DLD1 (cell line): Measurements from ENCODE around the gene GTF2H3.

Source experiments
- in situ Hi-C: cut with HindIII; loops from 2 replicates; pipeline ENCODE4 v1.10.0; 2017; ENCODE audit warnings: low sequenced_read_pairs

The GTF2H3 gene

GRCh38 chr12:123645380-123645779 lies 11.8 kb downstream of the GTF2H3 start:
- in situ Hi-C loops, result no loop called here

GRCh38 chr12:123645878-123646277 lies 12.2 kb downstream of the GTF2H3 start:
- in situ Hi-C loops, result no loop called here

DNA sequence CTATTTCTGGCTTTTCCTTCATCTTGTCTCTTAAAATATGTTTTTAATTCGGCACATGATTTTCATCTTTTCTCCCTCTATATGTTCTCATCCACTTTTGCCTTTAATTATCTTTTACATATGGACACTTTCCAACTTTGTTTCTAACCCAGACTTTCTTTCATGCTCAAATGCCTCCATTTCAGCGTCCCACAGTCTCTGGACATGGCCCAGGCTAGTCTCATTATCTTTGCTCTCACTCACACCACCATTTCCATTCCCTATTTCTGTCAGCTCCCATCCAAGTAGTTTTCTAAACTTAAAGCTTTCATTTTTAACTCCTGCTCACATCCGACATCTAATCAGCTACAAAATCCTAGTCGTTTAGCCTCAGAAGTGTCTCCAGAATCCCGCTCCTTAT lies 14.8 kb downstream of the GTF2H3 start:
- in situ Hi-C loops, result no loop called here

DNA sequence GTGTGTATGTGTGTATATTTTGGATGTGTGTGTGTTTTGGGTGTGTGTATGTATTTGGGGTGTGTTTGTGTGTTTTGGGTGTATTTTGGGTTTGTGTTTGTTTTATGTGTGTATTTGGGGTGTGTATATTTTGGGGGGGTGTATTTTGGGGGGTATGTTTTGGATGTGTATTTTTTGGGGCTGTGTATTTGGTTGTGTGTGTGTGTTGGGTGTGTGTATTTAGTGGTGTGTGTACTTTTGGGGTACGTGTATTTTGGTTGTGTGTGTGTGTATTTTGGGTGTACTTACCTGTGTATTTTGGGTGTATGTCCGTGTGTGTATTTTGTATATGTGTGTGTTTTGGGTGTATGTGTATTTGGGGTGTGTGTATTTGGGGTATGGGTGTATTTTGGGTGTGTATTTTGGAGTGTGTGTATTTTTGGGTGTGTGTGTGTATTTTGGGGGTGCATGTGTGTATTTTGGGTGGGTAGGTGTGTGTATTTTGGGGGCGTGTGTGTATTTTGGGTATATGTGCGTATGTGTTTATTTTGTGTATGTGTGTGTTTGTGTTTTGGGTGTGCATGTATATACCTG lies 20.6 kb downstream of the GTF2H3 start:
- in situ Hi-C loops, result no loop called here

DNA sequence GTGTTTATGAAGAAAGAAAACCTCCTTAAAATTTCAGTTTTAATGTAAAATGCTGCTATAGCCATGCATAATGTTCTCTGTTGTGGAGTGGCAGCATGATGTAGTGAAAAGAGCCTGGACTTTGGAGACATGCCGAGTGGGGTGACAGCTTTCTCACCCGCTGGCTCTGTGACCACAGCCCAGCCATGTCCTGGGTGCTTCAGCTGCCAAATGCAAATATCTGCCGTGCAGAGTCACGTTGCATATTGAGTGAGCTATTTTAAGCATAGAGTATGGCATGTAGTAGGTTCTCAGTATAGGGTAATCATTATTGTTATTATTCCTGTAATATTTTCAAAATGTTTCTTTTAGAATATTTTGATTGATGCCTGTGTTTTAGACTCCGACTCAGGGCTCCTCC lies 21.8 kb downstream of the GTF2H3 start:
- in situ Hi-C loops, result no loop called here

- in situ Hi-C loops, result no loop called here
These were observed 22.8 kb downstream of the GTF2H3 start for GRCh38 chr12:123656392-123656791.

GRCh38 chr12:123657211-123657610 lies 23.6 kb downstream of the GTF2H3 start:
- in situ Hi-C loops, result no loop called here

- in situ Hi-C loops, result no loop called here
These were observed 26.5 kb downstream of the GTF2H3 start for GRCh38 chr12:123659996-123660727.

DNA sequence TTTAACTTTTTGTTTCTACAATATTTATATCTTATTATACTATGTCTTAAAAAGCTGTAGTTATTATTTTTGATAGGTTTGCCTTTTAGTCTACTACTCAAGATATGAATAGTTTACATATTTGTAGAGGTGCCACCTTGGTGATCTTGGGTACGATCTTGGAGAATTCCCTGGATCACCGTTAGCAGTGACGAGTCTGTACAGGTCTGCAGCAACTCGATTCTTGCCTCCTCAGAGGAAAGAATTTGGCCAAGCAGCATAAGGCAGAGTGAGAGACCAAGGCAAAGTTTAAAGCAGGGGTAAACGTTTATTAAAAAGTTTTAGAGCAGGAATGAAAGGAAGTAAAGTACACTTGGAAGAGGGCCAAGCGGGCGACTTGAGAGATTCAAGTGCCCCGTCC lies 34.1 kb downstream of the GTF2H3 start:
- in situ Hi-C loops, result no loop called here

- in situ Hi-C loops, result no loop called here
These were observed 37.5 kb downstream of the GTF2H3 start, which contains the start of gene TCTN2 for GRCh38 chr12:123670882-123671728. Gene TCTN2, plus strand, starts transcription at chr12:123671113. Its CDS starts 128 bp downstream, at chr12:123671241.

DNA sequence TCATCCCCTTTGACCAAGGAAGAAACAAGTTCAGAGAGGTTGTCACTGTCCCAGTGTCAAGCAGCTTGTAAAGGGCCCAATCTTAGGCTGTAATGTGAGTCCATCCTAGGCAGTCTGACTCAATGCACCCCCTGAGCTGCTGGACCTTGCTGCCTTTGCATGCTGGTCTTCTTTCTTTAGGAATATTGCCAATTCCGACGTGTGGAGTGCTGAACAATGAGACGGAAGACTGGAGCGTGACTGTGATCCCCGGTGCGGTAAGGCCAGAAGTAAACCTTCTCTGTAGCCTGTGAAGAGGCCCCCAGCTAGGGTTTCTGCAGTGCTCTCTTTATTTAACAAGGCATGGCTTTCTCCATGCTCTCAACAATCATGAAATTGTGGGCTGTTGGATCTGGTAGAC lies 38.2 kb downstream of the GTF2H3 start:
- in situ Hi-C loops, result no loop called here

DNA sequence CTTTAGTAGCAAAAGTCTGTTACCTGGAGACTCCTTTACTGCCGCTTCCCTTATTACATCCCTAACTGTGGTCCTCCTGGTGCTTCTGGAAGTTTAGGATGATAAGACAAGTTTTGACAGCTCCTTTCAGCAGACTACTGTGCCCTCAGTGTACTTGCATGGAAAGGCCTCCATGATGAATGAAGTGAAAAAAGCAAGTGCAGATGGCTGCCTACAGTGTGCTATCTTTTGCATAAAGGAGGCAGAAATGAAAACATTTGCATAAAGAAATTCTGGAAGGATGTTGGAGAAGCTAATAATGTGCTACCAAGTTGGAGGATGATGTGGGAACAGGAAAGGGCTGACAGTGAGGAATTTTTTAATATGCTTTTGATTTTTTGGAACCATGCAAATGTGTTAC lies 41.8 kb downstream of the GTF2H3 start:
- in situ Hi-C loops, result no loop called here

DNA sequence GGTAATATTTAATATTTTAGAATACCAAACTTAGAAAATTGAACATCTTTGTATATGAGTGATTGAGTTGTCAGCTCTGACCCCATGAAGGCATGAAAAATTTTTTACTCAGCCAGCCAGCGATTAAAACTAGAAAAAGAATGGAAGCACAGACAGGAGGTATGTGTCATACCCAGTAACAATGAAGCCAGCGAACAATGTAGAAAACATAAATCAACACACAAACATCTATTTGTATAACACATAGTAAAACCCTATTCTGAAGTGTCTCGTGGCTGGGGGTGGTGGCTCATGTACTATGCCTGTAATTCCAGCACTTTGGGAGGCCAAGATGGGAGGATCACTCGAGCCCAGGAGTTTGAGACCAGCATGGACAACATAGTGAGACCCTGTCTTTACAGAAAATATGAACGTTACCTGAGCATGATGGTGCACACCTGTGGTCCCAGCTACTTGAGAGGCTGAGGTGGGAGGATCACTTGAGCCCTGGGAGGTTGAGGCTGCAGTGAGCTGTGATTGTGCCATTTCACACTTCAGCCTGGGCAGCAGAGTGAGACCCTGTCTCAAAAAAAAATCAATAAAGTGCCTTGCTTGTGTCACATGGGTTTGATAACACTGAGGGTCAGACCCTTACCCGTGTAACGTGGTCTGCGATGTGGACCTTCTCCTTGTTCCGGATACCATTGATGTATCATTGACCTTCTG lies 43.1 kb downstream of the GTF2H3 start:
- in situ Hi-C loops, result no loop called here

DNA sequence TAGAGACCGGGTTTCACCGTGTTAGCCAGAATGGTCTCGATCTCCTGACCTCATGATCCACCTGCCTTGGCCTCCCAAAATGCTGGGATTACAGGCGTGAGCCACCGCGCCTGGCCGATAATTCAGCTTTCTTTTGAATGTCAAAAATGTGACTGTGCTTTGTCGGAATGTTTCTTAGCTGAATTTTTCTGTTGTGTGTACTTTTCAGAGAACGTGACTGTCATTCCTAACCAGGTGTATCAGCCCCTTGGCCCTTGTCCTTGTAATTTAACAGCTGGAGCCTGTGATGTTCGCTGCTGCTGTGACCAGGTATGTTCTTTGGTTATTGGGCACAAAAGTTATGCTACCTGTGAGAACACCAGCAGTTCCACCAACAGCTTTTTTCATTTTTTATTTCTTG lies 45.4 kb downstream of the GTF2H3 start:
- in situ Hi-C loops, result no loop called here

DNA sequence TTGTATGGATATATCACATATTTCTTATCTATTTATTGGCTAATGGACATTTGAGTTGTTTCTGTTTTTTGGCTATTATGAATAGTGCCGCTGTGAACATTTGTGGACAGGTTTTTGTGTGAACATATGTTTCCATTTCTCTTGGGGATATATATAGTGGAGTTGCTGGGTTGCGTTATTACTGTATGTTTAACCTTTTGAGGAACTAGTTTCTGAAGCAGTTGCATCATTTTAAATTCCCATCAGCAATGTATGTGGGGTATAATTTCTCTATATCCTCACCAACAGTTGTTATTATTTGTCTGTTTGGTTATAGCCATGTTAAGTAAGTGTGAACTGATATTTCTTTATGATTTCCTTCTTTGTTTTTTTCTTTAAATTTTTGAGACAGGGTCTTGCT lies 48.0 kb downstream of the GTF2H3 start:
- in situ Hi-C loops, result no loop called here

- in situ Hi-C loops, result no loop called here
These were observed 50.3 kb downstream of the GTF2H3 start for GRCh38 chr12:123683964-123684363.

DNA sequence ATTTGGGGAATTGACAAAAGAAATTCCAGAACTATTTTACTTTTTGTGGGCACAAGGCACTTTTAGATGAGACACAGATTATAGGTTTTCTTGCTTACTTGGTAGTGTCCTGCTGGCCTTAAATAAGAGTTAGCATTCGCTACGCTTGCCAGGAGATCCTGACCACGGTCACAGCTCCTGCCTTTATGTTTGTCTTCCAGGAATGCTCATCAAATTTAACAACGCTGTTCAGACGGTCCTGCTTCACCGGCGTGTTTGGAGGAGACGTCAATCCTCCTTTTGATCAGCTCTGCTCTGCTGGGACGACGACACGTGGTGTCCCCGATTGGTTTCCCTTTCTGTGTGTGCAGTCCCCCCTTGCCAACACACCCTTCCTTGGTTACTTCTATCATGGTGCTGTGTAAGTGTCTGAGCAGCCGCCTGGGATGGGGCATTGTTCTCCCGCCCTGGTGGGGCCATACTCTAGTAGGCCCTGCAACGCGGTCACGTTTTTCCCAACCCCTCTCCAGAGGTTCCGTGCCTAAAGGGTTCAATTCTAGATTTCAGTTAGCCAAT lies 53.1 kb downstream of the GTF2H3 start:
- in situ Hi-C loops, result no loop called here

GRCh38 chr12:123690191-123690840 lies 56.7 kb downstream of the GTF2H3 start:
- in situ Hi-C loops, result no loop called here

DNA sequence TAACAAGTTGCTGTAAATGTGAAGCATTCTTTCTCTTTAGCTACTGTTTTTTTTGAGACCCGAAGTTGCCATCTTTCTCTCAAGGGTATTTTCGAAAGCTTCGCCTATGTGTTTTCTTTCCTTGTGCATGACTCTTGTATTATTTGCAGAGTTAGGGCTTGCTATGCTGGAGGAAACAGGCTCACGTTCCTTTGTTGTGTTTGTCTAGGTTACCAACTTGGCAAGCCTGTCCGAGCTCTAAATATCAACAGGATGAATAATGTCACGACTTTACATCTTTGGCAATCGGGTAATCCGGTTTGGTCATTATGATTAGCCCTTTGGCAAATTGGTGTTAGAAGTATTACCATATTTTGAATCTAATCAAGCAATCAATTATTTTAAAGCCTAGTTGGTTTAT lies 62.6 kb downstream of the GTF2H3 start:
- in situ Hi-C loops, result no loop called here

DNA sequence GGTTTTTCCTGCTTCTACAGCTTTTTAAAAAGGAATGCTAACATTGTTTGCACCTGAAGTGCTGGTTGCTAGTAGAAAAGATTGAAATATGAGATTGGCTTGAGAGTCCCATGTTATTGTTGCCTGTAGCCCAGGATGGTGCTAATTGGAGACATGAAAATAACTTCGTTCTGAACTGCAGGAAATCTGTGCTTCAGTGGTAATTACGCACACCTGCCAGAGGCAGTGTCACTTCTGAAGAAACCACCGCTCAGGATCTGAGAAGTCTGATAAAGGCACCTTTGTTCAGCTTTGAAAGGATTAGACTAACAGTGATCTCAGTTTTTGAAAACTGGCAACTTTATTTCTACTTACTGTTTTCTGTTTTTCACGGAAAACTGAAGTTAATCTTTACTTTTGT lies 63.0 kb downstream of the GTF2H3 start:
- in situ Hi-C loops, result no loop called here
